Stimulated activated CD8-positive, alpha-beta memory T cell treated with anti-CD3 and anti-CD28 coated beads, Interleukin-7, amount 100 ng/mL, for 48 hours (primary cell): ENCODE data around the gene ERCC6L2.
A peak's percentile ranks its signal among the peaks of the same experiment; 100 is the strongest.

ENCODE experiments used
- DNase-seq, 2 donors: peaks; one replicate each; pipeline ENCODE4 v3.0.0-alpha.2; 2020; ENCODE audit warnings: low read depth in 1 of 2; ENCODE audit errors: extremely low read depth in 1 of 2

The ERCC6L2 gene

GRCh38 chr9:95875305-95876137 is at the start of gene ERCC6L2:
TSS of gene ERCC6L2 (plus strand) at chr9:95875691. CDS start at chr9:95876039, 348 bp downstream.
- DNase-seq: peak; percentile 87 to 91

- DNase-seq: no peak
These were observed 49.2 kb upstream of the ERCC6L2 start for GRCh38 chr9:95826183-95826838.

- DNase-seq: no peak
These were observed 44.7 kb upstream of the ERCC6L2 start for GRCh38 chr9:95830768-95831167.

- DNase-seq: no peak
These were observed 43.7 kb upstream of the ERCC6L2 start for GRCh38 chr9:95831810-95832209.

GRCh38 chr9:95833546-95834178 is 41.8 kb upstream of the ERCC6L2 start:
- DNase-seq: no peak

GRCh38 chr9:95834281-95834907 is 41.1 kb upstream of the ERCC6L2 start:
- DNase-seq: no peak

- DNase-seq: no peak
These were observed 40.1 kb upstream of the ERCC6L2 start for GRCh38 chr9:95835393-95835792.

GRCh38 chr9:95836072-95836471 is 39.4 kb upstream of the ERCC6L2 start:
- DNase-seq: no peak

GRCh38 chr9:95839012-95839411 is 36.5 kb upstream of the ERCC6L2 start:
- no peak for DNase-seq

- DNase-seq: no peak
These were observed 35.4 kb upstream of the ERCC6L2 start for GRCh38 chr9:95840074-95840473.

GRCh38 chr9:95841377-95841776 is 34.1 kb upstream of the ERCC6L2 start:
- no peak for DNase-seq

- DNase-seq: no peak
These were observed 29.7 kb upstream of the ERCC6L2 start for GRCh38 chr9:95845751-95846150.

- DNase-seq: no peak
These were observed 26.7 kb upstream of the ERCC6L2 start for GRCh38 chr9:95848764-95849163.

- no peak for DNase-seq
These were observed 23.1 kb upstream of the ERCC6L2 start for GRCh38 chr9:95852059-95853032.

- DNase-seq: no peak
These were observed 21.0 kb upstream of the ERCC6L2 start for GRCh38 chr9:95854386-95855020.

GRCh38 chr9:95855961-95856360 is 19.5 kb upstream of the ERCC6L2 start:
- DNase-seq: no peak

GRCh38 chr9:95857124-95857523 is 18.4 kb upstream of the ERCC6L2 start:
- DNase-seq: no peak

GRCh38 chr9:95857896-95858295 is 17.6 kb upstream of the ERCC6L2 start:
- DNase-seq: no peak

GRCh38 chr9:95862343-95862742 is 13.1 kb upstream of the ERCC6L2 start:
- no peak for DNase-seq
